ENCODE data around the gene FAM8A1.
A peak's percentile ranks its signal among the peaks of the same experiment; 100 is the strongest.

The FAM8A1 gene

GRCh38 chr6:17602888-17603287, 2.8 kb downstream of the FAM8A1 start:
- no peak for DNase-seq

GRCh38 chr6:17606606-17607005, 6.5 kb downstream of the FAM8A1 start:
- no peak for DNase-seq

DNA sequence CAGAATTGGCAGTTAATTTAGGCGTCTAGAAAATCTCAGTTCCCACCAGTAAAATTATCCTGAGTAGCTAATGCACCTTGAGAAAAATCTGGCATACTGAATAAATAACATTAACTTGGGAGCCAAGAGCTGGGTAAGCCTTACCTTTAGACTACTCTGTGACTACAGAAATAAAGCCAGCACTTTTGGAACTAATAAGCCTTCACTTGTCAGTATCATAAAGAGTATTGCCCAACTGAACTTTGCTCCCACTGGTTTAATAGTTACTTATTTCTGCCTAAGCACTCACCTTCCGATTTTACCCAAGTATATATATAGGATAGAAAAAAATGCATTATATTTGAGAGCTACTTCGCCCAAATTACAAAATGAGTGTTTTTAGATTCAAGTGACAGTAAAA, 10.7 kb downstream of the FAM8A1 start:
- no peak for DNase-seq

- no peak for DNase-seq
Observed at GRCh38 chr6:17612048-17612447, 11.9 kb downstream of the FAM8A1 start.

GRCh38 chr6:17615794-17616193, 15.7 kb downstream of the FAM8A1 start:
- no peak for DNase-seq

DNA sequence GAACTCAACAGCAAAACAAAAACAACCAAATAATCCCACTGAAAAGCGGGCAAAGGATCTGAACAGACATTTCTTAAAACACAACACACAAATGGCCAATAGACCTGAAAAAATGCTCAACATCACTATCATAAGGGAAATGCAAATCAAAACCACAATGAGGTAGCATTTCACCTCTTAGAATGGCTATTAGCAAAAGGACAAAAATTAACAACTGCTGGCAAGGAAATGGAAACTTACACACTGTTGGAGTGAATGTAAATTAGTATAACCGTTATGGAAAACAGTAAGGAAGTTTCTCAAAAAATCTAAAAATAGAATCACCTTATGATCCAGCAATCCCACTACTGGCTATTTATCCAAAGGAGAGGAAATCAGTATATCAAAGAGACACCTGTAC, 20.9 kb downstream of the FAM8A1 start:
- DNase-seq, result no peak

DNA sequence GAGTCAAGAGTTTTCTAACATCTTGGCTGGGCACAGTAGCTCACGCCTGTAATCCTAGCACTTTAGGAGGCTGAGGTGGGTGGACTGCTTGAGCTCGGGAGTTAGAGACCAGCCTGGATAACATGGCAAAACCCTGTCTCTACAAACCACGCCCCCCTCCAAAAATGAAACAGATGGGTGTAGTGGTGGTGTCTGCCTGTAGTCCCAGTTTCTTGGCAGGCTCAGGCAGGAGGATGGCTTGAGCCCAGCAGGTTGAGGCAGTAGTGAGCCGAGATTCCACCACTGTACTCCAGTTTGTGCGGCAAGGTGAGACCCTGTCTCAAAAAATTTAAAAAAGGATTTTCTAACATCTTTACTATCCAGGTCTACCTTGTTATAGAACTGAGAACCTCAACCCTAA, 22.0 kb downstream of the FAM8A1 start:
- DNase-seq, result no peak

DNA sequence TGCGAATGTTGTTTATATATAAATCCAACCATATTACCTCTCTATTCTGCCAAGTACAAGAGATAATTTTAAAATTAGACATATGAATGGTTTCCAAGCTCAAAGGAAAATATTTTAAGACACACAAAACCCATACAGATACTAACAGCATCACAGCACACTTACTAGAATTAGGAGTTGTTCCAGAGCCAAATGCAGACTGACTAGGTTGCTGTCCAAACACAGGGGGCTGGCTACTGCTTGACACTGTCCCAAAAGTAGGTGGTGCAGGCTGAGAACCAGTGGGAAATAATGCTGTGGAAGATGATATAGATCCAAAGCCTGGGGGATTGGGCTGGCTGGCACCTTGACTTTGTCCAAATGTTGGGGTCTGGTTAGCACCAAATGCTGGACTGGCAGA, 24.3 kb downstream of the FAM8A1 start:
- DNase-seq, result no peak

DNA sequence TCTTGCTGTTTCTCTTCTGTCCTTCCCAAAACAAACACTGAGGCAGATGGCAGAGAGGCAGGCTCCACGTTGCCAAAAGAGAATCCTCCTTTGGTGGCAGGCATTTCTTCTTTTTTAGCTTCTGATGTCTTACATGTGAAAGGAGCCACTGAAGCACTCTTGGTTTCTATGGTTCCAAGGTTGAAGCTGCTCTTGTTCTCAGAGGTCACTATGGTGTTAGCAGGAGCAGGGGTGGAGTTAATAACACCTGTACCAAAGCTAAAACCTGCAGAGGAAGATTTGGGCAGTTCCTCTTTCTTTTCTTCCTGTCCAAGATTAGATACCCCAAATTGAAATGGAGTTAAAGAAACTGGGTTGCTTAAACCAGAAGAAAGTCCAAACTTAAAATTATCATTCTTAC, 28.8 kb downstream of the FAM8A1 start:
- DNase-seq, result no peak

DNA sequence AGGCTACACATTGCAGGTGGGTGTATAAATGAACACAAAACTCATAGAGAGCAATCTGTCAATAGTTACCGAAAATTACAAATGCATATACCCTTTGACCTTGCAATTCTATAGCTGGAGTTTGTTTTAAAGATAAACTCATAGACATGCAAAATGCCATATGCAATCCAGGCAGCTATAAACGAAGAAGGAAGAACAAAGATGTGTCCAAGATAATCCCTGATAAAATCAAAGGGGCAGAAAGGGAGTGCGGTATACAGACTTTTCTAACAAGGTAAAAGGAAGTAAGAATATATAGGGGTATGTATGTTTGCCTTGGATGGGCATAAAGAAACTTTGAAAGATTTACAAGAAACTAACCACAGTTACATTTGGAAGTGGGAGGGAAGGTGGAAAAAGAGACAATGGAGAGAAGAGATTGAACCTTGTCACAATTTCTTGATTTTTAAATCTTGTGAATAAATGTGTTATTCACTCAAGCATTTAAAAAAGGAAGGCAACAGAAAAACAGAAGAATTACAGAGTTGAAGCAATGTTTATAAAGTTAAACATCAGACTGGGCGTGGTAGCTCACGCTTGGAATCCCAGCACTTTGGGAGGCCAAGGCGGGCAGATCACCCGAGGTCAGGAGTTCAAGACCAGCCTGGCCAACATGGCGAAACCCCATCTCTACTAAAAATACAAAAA, 29.9 kb downstream of the FAM8A1 start:
- no peak for DNase-seq

GRCh38 chr6:17630511-17631073, 30.5 kb downstream of the FAM8A1 start:
- no peak for DNase-seq

GRCh38 chr6:17632934-17633333, 32.8 kb downstream of the FAM8A1 start:
- DNase-seq, result no peak

DNA sequence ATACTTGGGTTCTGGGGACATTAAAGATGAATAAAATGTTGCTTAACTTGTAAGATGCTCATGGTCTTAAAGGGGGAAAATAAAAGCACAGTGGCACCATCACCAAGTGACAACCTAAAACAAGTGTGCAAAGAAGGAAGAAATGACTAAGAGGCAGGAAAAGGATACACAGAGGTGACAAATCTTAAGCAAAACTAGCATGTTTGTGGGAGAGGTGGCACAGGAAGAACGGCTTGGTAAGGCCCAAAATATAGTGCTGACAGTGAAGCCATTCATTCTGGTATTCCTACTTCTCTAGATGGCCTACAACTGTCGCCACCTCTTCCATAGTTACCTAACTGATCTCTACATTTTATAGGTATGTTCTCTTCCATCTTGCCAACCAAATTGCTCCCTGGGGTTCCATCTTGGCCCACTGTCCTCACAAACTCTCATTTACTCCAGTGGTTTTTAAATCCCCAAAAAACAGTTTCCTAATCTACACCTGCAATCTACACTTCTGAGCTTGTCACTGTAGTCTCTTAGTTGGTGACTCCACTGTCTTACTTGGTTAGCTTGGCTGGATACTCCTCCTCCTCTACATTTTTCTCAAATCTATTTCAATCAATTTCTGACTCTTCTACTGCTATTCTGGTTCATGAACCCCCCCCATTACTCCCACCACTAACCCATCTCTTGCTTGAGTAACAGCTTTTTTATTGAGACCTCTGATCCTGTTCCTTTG, 33.5 kb downstream of the FAM8A1 start:
- DNase-seq, result no peak

DNA sequence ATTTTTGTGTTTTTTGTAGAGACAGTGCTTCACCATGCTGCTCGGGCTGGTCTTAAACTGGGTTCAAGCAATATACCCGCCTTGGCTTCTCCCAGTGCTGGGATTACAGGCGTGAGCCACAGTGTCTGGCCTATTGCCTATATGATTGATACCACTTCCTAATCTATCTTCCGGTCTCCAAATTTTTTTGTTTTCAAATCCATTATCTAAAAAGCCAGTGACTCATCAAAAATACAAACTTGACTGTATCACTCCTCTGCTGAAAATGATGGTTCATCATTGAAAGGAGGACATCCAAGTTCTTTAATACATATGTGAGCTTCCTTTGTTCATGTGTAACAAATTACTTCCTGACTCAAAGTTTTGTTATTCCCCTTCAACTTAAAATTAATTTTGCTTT, 35.5 kb downstream of the FAM8A1 start:
- no peak for DNase-seq

DNA sequence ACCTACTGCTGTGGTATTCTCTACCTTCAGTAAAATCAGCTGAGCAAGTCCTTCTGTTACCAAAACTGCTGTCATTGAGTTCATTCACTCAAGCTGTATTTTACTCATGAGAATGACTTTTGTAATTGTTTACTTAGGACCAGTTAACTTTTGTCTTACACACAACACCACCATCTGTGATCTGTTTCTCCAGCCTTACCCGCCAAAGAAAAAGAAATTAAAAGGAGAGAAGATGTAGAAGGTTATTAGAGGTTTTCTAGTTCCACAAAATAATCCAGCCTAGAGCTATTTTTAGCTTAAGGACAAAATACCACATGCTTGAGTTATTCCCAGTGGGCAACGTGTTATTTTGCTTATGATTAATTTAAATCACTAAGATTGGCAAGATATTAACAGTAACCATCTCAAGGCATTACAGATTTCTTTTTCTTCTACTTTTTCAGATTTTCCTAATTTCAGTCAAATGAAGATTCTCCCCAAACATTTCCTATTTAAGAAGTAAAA, 38.2 kb downstream of the FAM8A1 start:
- no peak for DNase-seq

DNA sequence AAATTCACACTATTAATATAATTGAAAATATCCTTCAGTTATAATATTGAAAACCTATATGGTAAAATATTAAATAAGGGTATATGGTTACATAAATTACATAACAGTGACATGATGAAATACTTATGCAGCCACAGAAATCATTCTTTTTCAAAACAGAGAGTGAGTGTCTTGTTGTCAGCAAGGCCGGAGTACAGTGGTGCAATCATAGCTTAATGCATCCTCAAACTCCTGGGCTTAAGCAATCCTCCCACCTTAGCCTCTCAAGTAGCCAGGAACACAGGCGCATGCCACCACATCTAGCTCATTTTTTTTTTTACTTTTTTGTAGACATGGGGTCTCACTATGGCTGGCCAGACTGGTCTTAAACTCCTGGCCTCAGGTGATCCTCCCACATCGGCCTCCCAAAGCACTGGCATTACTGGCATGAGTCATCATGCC, 40.4 kb downstream of the FAM8A1 start:
- peak; percentile 57 for DNase-seq

DNA sequence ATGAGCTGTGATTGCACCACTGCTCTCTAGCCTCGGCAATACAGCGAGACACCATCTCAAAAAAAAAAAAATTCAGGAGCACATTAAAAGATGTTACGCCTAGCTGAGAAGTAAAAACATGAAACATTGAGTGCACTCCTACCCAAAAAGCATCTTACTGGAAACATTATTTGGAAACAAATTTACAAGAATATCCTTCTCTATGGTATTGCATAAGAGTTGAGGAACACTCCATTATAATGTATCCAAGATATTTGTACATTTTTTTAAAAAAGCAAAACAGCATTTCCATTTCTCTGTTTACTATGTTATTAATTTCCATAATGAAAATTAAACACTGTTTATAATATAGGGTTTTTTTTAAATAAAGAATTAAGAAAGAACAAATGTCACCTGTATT, 48.6 kb downstream of the FAM8A1 start:
- DNase-seq, result no peak

DNA sequence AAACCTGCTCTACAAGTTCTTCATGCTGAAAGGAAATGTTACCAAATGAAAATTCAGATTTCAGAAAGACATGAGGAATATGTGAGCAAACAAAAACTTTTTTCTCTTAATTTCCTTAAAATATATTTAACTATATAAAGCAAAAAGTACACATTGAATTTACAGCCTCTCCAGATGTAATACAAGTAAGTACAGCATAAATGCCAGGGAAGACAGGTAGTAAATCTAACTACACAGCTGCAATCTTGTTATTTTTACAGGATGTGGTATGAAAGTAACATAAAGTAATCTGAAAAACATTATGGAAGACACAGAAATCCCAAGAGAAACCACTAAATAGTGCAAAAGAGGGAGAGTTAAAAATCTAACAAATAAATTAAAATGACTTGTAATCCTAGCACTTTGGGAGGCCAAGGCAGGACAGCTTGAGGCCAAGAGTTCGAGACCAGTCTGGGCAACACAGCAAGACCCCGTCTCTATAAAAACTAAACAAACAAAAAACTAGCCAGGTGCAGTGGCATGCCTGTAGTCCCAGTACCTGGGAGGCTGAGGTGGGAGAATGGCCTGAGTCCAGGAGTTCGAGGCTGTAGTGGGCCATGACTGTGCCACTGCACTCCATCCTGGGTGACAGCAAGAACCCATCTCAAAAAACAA, 50.7 kb downstream of the FAM8A1 start:
- no peak for DNase-seq

GRCh38 chr6:17653198-17653882, 53.2 kb downstream of the FAM8A1 start:
- DNase-seq, result no peak

- DNase-seq, result peak; percentile 28
Observed at GRCh38 chr6:17656092-17656491, 56.0 kb downstream of the FAM8A1 start.

DNA sequence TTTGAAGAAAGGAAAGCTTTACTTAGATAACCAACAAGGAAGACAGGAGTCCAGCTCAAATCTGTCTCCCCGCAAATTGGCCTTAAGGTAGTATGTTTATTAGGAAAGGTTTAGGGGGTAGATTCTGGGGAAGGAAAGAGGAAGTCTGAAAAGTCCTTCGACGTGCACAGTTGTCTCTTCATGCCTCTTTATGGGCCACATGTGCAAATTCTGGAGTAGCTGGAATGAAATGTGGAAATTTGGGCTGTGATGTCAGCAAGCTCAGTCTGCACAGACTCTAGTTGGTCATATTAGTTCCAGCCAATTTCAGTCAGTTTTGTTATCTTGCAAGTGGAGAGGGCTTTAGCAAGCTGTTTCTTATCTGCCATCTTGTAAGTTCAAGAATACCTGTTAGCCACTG, 56.5 kb downstream of the FAM8A1 start:
- no peak for DNase-seq

All from NCI-H226 (cell line).